GM18520 (cell line): ENCODE results near the gene PLXNB2.

ENCODE experiments used
- ATAC-seq: cut with Tn5 transposase; IDR thresholded peaks from one replicate; pipeline ENCODE4 v1.9.1; 2021; ENCODE audit not compliant: unreplicated experiment

The PLXNB2 gene

GRCh38 chr22:50253046-50253915, 54.2 kb downstream of the PLXNB2 start:
- ATAC-seq, result no peak

DNA sequence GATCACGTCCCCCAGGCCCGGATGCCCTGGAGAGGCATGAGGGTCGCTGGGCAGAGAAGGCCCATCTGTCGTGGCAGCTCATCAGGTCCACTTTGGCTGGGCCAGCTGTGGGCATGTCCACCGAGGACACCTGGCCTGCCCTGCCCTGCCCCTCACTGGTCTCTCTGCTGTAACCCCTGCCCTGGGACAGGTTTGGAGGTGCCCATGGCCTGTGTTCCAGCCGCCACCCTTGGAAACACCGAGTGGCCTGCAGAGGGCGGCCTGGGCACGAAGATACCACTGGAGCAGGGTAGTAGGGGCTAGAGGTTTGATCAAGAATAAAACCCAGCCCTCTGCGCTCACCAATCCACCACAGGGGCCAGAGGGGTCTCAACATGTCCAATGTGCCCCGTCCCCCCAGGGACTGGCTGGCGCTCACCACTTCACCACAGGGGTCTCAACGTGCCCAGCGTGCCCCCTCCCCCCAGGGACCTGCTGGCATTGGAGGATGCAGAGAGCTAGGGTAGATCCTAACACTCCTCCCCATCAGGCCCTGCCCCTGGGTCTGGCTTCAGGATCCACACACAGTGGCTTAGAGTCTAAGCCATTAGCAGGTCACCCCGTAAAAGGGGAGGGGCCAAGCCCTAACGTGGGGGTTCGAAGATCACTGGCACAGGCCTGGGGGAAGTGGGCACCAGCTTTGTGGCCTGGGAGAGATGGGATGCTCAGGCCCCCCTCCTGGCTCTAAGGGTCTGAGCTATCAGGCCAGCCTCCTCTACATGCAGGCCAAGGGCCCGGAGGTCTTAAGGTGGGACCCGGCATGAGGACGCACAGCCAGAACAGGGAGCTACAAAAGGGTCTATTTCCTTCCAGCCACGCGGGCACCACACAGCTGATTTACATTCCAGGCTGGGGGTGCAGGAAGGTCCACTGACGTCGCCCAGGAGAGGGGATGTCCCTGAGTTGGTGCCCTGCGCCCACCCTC, 55.1 kb downstream of the PLXNB2 start:
- ATAC-seq, result no peak

DNA sequence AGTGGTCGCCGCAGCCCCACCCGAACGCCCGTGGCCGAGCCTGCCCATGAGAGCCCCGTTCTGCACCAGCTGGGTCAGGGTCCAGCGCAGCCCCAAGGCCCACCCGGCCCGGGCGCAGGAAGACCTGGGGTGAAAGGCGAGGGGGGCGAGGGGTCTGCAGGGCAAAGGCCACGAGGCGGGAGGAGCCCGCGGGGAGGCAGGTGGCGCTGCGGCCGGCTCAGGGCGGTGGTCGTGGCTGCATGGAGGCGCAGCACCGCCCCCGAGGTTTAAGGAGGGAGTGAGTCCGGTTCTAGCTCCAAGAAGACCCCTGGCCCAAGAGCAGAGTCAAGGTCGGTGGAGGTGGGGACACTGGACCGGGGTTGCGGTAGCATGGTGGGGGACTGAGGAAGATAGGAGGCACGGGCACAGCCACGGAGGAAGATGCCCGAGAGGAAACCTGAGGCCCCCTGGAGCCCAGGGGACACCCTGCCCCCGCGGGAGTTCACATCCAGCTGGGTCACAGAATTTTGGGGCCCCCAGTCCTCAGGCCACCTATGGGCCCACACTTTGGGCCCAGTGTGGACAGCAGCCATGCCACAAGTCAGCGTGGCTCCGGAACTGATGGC, 55.9 kb downstream of the PLXNB2 start:
- ATAC-seq, result no peak

GRCh38 chr22:50250555-50251476, 56.6 kb downstream of the PLXNB2 start, which contains the start of gene HDAC10:
Gene HDAC10 (minus strand): TSS chr22:50251265. CDS start chr22:50251032, 233 bp downstream.
- ATAC-seq, result peak; percentile 48

- ATAC-seq, result no peak
Observed at GRCh38 chr22:50250249-50250554, 57.2 kb downstream of the PLXNB2 start.

DNA sequence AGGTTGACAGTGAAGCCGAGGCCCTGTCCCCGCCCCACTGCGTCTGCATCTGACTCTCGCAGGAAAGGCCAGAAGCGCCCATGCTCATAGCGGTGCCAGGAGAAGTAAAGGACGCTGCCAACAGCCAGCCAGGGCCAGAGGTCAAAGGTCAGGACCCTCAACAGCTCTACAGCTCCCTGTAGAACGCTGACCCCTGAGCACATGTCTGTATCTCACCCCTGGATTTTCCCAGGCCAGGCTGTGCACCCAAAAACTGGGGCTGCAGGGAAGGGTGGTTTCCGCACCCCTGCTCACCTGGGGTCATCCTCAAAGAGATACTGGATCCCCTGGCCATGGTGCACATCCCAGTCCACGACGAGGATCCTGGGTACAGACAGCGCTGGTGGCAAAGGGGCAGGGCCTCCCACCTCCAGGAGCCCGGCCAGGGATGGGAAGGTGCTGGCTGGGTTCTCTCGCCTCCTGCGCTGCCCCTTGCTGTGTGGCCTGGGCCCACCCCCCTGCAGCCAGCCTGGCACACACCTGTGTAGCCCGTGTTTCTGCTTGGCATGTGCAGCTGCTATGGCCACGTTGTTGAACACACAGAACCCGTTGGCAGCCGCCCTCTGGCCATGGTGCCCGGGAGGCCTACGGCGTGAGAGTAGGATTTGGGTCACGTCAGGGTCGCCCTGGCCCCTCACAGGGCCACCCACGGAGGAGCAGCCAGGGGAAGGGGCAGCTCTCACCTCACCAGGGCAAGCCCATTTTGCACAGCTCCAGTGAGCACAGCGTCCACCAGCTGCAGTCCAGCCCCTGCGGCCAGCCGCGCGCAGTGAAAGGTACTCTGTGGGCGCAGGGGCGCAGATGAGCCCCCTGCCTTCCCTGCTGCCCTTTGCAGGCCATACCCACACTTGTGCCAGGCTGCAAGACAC, 57.9 kb downstream of the PLXNB2 start:
- no peak for ATAC-seq

DNA sequence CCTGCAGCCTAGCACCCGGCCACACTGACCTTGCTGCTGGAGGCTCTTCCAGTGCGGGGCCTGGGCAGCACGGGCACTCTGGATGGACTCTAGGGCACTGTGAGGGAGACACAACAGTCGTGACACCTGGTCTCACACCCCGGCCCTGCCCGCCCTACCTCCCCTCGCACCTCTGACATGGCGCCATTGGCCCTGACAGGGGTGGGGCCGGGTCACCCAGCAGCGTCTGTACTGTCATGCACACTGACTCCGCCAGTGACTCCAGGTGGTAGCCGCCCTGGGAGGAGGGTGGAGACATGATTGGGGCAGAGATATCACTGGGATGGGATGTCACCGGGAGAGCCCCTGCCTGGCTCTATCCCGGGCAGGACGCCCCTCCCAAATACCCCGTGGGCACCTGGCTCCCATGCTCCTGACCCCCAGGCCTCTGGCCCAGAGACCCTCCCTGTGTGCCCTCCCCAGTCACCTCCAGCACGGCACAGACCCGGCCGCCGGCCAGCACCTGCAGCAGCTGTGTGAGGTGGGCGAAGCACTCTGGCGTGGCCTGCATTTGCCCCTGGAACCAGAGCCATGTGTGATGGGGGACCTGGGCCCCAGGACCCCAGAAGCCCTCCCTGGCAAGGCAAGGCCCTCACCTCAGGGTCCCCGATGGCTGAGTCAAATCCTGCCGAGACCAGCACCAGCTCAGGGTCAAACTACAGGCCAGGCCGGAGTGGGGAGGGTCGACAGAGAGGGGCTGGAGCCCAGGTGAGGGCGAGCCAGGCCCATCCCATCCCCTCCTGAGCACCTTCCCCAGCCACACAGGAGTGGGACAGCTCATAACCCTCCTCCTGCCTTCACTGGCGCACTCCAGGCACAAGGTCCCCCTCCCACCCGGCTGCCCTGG, 59.0 kb downstream of the PLXNB2 start:
- no peak for ATAC-seq

DNA sequence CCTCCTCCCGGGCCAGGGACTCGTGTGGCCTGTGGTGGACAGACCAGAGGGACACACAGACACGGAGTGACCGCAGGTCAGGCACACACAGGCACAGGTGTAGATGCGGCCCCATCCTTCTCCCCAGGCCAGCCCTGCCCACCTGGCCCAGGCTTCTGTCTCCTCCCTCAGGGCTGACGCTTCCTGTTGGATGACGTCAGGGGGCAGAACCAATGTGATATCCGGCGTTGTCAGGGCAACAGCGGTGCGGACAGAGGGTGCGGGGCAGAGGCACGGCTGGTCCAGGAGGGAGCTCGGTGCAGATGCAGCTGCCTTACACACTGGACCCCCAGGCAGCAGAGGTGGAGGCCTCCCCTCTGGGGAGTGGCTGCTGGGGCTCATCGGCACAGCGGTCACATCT, 59.7 kb downstream of the PLXNB2 start:
- ATAC-seq, result no peak

DNA sequence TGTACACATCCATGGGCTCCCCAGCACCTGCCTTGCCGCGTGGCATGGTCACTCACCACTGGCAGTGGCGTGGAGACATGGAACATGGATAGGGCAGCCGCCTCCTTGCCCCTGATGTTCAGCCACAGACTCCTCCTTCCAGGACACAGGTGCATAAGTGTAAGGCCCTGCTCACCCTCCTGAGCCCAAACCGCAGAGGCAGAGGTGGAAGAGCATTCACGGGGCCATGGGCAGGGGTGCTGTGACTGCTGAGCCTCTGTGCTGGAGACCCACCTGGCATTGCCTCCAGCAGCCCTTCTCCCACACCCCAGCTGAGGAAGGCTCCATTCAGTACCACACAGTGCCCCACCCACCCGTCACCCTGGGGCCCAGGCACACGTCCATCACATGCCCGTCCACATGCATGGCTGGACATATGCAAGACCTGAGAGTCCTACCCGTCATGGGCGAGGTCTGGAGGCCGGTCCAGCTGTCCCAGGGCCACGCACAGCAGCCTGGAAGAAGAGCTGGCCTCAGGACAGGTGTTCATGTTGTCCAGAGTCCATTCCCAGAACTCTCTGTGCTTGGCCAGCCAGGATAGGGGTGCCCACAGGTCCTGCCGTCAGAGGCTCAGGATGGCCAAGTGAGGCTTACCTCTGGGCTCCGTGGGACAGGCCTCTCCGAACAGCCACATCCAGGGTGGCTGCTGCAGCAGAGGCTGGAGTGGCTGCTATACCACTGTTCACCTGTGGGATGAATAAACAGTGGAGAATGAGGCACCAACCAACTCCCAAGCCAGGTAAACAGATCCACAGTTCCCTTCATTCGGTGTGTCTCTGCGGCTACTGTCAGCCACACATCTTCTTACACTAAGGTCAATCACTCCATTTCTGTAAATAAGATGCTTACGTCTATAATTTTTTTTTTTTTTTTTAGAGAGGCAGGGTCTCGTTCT, 60.9 kb downstream of the PLXNB2 start:
- no peak for ATAC-seq

DNA sequence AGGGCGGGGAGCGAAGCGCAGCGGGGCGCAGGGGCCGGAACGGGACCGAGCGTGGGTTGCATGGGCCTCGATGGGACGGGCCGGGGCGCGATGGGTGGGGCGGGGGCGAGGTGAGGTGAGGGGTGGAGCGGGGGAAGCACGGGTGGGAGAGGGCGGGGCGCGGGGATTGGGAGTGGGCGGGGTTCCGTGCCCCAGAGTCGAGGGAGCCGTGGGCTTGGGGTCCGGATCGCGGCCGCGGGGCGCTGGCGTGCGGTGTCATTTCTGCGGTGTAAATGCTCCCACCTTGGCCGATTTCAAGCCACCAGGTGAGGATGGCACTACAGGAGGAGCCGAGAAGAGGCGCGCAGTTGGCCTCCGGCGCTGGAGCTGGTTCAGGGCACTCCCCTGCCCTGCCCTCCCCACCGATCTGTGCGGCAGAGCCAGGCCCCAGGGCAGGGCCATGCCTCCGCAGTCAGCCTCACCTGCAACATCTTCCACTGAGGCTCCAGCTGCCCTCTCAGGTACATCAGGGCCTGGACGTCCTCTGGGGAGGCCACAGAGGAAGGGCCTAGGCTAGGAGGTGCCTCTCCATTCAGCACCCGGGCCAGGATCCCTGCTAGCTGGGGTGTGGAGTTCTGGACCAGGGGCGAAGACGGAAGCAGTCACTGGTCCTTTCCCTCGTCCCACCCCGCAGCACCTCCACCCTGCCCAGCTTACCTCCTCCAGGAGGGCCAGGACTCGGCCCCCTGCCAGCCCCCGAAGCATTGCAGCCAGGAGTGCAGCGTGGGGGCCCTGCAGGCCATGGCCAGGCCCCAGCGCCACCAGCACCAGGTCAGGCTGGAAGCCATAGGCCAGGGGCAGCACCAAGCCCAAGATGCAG, 62.0 kb downstream of the PLXNB2 start:
- no peak for ATAC-seq

DNA sequence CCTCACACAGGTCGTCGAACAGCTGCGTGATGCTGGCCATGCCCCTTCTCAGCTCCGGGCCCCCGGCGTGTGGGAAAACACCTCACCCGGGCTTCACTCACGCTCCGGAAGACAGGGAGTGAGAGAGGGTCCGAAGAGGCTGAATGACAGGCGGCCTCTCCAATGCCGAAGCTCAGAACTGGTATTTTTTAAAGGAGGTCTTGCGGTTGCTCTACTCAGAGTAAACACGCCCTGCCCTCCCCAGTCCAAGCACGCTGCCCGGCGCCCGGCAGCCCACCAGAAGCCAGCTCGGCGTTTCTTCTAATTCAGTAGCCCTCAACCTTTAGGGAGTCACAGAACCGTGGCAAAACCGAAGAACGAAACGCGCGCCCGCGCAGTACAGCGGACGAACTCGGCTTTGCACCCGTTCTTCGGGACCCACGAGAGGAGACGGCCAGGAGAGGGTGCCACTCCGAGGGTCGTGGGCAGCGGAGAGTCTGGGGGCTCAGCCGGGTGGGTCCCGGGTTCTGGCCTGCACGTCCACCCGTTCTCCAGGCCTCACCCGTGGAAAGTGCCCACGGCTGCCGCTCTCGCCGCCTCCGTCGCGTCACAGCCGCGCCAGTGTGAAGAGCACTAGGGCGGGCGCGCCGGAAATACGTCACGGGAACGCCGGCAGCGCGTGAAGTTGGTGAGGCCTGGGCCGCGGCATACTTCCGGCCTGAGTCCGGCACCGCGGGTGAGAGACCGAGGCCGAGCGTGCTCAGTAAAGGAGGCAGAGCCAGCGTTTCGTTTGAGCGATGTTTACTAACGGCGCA, 62.8 kb downstream of the PLXNB2 start, which contains the start of gene TUBGCP6:
Gene TUBGCP6 (minus strand): TSS at position 604 of the 794 bp plus-strand sequence. CDS start 564 bp downstream, at position 40.
- ATAC-seq, result peak; percentile 59

- ATAC-seq, result no peak
Observed at GRCh38 chr22:50243685-50244419, 63.6 kb downstream of the PLXNB2 start.

GRCh38 chr22:50242406-50242949, 65.0 kb downstream of the PLXNB2 start:
- no peak for ATAC-seq

GRCh38 chr22:50238755-50239154, 68.7 kb downstream of the PLXNB2 start:
- no peak for ATAC-seq
